Uterus (tissue), 4 donors: Measurements from ENCODE around the gene ERCC6L2. TPM values are rescaled to one million over a fixed set of nuclear protein-coding genes. Genes with fewer than 3 reads are reported as not detected.

ENCODE experiments used
- DNase-seq, 2 donors: peaks; one replicate each; pipeline ENCODE4 v3.0.0-alpha.2; 2019 to 2020
- H3K27ac ChIP-seq, 2 donors: fragments of 200-600 bp; sonication (generic); 1 replicate in 1 of 2; 2 replicates in 1 of 2; pipeline ENCODE4 v1.5.1; 2016 to 2018
- H3K27me3 ChIP-seq, 2 donors: fragments of 200-600 bp; sonication (generic); one replicate each; pipeline ENCODE4 v1.5.1; 2018 to 2019; ENCODE audit warnings: control low read depth in 1 of 2
- H3K36me3 ChIP-seq, 2 donors: fragments of 200-600 bp; sonication (generic); one replicate each; pipeline ENCODE4 v1.5.1; 2019; ENCODE audit warnings: control low read depth in 1 of 2
- H3K4me1 ChIP-seq, 2 donors: fragments of 200-600 bp; sonication (generic); one replicate each; pipeline ENCODE4 v1.5.1; 2018 to 2019; ENCODE audit warnings: control low read depth in 1 of 2
- H3K4me3 ChIP-seq, 2 donors: fragments of 200-600 bp; sonication (generic); 1 replicate in 1 of 2; 2 replicates in 1 of 2; pipeline ENCODE4 v1.5.1; 2018 to 2019; ENCODE audit warnings: mild to moderate bottlenecking in 1 of 2
- H3K9me3 ChIP-seq, 2 donors: fragments of 200-600 bp; sonication (generic); one replicate each; pipeline ENCODE4 v1.5.1; 2019; ENCODE audit warnings: control low read depth in 1 of 2
- CTCF ChIP-seq, 4 experiments: fragments of 200-600 bp in 2 of 4; fragments of 450-650 bp in 2 of 4; sonication (generic) in 2 of 4; IDR thresholded peaks; one replicate each; pipeline ENCODE4 v1.5.1; 2016 to 2019; ENCODE audit warnings: antibody characterized with exemption in 4 of 4, mild to moderate bottlenecking in 2 of 4, moderate library complexity in 1 of 4
- POLR2A ChIP-seq, 2 donors: fragments of 450-650 bp; IDR thresholded peaks; one replicate each; pipeline ENCODE4 v1.6.1; 2016; ENCODE audit warnings: antibody characterized with exemption in 2 of 2, mild to moderate bottlenecking in 1 of 2, moderate library complexity in 1 of 2
- intact Hi-C: fragments of 100-400 bp; cut with DNase I; formaldehyde crosslinking; loops from one replicate; pipeline ENCODE4 v1.15.1; 2023; ENCODE audit warnings: low total_unique reads
- total RNA-seq, 4 donors: library from RNA; depleted of rRNA in 3 of 4; stranded (reverse); fragments of >200 nt in 3 of 4; gene quantifications; one replicate each; pipeline versions ENCODE4 v1.1.0 to v1.2.4, GENCODE V29; 2014 to 2023
- donor health status: DM: yes; HTN: yes; CAD: no.

ERCC6L2 gene
- total RNA-seq, 4 donors from 2014 or later: 28.8 to 176 (median 60.4) TPM

- no peaks in the 10 kb centered on the region for H3K27me3 ChIP-seq
- intact Hi-C loops: no loop called here
- no peak for DNase-seq
- H3K4me3 ChIP-seq: no peak overlapping the region
- no peaks in the 10 kb centered on the region for H3K4me1 ChIP-seq
- TF ChIP-seq POLR2A (IDR thresholded peaks at IDR 0.05) (no peak), CTCF (IDR thresholded peaks at IDR 0.05) (no peak)
- no peak overlapping the region for H3K27ac ChIP-seq
- H3K36me3 ChIP-seq: no peaks in the 10 kb centered on the region
- no peaks in the 10 kb centered on the region for H3K9me3 ChIP-seq
Observed at GRCh38 chr9:95979446-95979845, 104.0 kb downstream of the ERCC6L2 start.

GRCh38 chr9:95980262-95981125 lies 105.0 kb downstream of the ERCC6L2 start:
- Histone ChIP-seq H3K4me3 (no peak overlapping the region), H3K9me3 (no peaks in the 10 kb centered on the region), H3K36me3 (no peaks in the 10 kb centered on the region), H3K4me1 (no peaks in the 10 kb centered on the region), H3K27me3 (no peaks in the 10 kb centered on the region), H3K27ac (no peak overlapping the region)
- no peak for DNase-seq
- TF ChIP-seq POLR2A (IDR thresholded peaks at IDR 0.05) (no peak), CTCF (IDR thresholded peaks at IDR 0.05) (no peak)
- intact Hi-C loops: no loop called here

- no peak overlapping the region for H3K4me3 ChIP-seq
- no peak for DNase-seq
- H3K36me3 ChIP-seq: no peaks in the 10 kb centered on the region
- intact Hi-C loops: no loop called here
- no peaks in the 10 kb centered on the region for H3K9me3 ChIP-seq
- TF ChIP-seq POLR2A (IDR thresholded peaks at IDR 0.05) (no peak), CTCF (IDR thresholded peaks at IDR 0.05) (no peak)
- H3K4me1 ChIP-seq: no peaks in the 10 kb centered on the region
- H3K27me3 ChIP-seq: no peaks in the 10 kb centered on the region
- no peak overlapping the region for H3K27ac ChIP-seq
Observed at GRCh38 chr9:95981761-95982390, 106.4 kb downstream of the ERCC6L2 start.

GRCh38 chr9:95985440-95986055 lies 110.1 kb downstream of the ERCC6L2 start:
- intact Hi-C loops: no loop called here
- DNase-seq: no peak
- TF ChIP-seq CTCF (IDR thresholded peaks at IDR 0.05) (no peak), POLR2A (IDR thresholded peaks at IDR 0.05) (no peak)
- no peaks in the 10 kb centered on the region for H3K27me3 ChIP-seq
- no peaks in the 10 kb centered on the region for H3K4me1 ChIP-seq
- no peaks in the 10 kb centered on the region for H3K36me3 ChIP-seq
- no peaks in the 10 kb centered on the region for H3K9me3 ChIP-seq
- H3K27ac ChIP-seq: no peak overlapping the region
- no peak overlapping the region for H3K4me3 ChIP-seq

- no peaks in the 10 kb centered on the region for H3K27me3 ChIP-seq
- DNase-seq: no peak
- no peaks in the 10 kb centered on the region for H3K36me3 ChIP-seq
- TF ChIP-seq POLR2A (IDR thresholded peaks at IDR 0.05): no peak
- no peak for TF ChIP-seq CTCF (IDR thresholded peaks at IDR 0.05)
- no peaks in the 10 kb centered on the region for H3K4me1 ChIP-seq
- intact Hi-C loops: no loop called here
- no peak overlapping the region for H3K27ac ChIP-seq
- H3K9me3 ChIP-seq: no peaks in the 10 kb centered on the region
- H3K4me3 ChIP-seq: no peak overlapping the region
Observed at GRCh38 chr9:95989297-95989696, 113.8 kb downstream of the ERCC6L2 start.
